ENCODE results near the gene MSI2.

DNA sequence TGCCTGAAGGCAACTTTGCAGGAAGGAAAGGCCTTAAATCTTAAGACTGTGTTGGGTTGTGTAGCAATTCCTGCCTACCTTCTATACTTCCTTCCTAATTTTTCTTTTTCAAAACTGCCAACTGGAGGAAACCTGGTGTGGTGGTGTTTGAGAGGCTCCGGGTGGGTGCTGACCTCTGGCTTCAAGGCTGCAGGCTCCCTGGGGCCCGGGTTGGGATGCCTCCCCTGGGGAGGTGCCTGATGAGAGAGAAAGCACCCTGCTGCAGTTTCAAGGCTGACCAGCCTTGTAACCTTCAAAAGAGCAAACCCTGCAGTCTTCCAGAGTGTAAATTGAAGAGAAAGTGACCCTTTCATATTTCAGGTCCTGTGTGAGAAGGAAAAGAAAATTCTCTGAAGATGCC lies 55.9 kb downstream of the MSI2 start:
- TF ChIP-seq CTCF (IDR thresholded peaks at IDR 0.05): no peak
- no peak for TF ChIP-seq MXI1 (IDR thresholded peaks at IDR 0.05; ENCODE audit: low read depth, low read length)
- TF ChIP-seq TAF1 (IDR thresholded peaks at IDR 0.05; ENCODE audit: borderline replicate concordance, low read depth, low read length): no peak
- no peak for TF ChIP-seq SMC3 (IDR thresholded peaks at IDR 0.05; ENCODE audit: low read depth, low read length)
- TF ChIP-seq EZH2phosphoT487 (IDR thresholded peaks at IDR 0.05; ENCODE audit: borderline replicate concordance, low read depth): no peak
- TF ChIP-seq NRF1 (IDR thresholded peaks at IDR 0.05; ENCODE audit: low read depth, low read length): no peak
